CD4-positive, alpha-beta T cell treated with Interleukin-15 for 1 hour (primary cell): ENCODE data around the gene NPFFR1.
A peak's percentile ranks its signal among the peaks of the same experiment; 100 is the strongest.
"Not testable (repeated sequence)": the region's sequence is repeated elsewhere in the genome, so short reads cannot be mapped to it uniquely, and the experiment has no call there.

Source experiments
- DNase-seq: peaks from one replicate; pipeline ENCODE4 v3.0.0-alpha.2; 2020

NPFFR1 gene

GRCh38 chr10:70284542-70285475 is 1.0 kb upstream of the NPFFR1 start:
- DNase-seq = no peak

- DNase-seq = no peak
These were observed 746 bp downstream of the NPFFR1 start for GRCh38 chr10:70283071-70283444.

GRCh38 chr10:70281609-70282008 is 2.2 kb downstream of the NPFFR1 start:
- no peak for DNase-seq

GRCh38 chr10:70280099-70280498 is 3.7 kb downstream of the NPFFR1 start:
- DNase-seq = no peak

GRCh38 chr10:70277396-70278030 is 6.3 kb downstream of the NPFFR1 start:
- no peak for DNase-seq

- DNase-seq = no peak
These were observed 9.2 kb downstream of the NPFFR1 start for GRCh38 chr10:70274643-70275042.

- DNase-seq = no peak
These were observed 10.9 kb downstream of the NPFFR1 start for GRCh38 chr10:70272925-70273316.

GRCh38 chr10:70271996-70272924 is 11.5 kb downstream of the NPFFR1 start:
- DNase-seq = no peak

- DNase-seq = no peak
These were observed 12.9 kb downstream of the NPFFR1 start for GRCh38 chr10:70270952-70271351.

- no peak for DNase-seq
These were observed 14.1 kb downstream of the NPFFR1 start for GRCh38 chr10:70269741-70270140.

GRCh38 chr10:70268376-70268775 is 15.4 kb downstream of the NPFFR1 start:
- DNase-seq = no peak

GRCh38 chr10:70267161-70267933 is 16.5 kb downstream of the NPFFR1 start:
- peak; percentile 26 for DNase-seq

GRCh38 chr10:70266701-70267100 is 17.1 kb downstream of the NPFFR1 start:
- no peak for DNase-seq

GRCh38 chr10:70266056-70266455 is 17.7 kb downstream of the NPFFR1 start:
- DNase-seq = no peak

GRCh38 chr10:70265032-70265689 is 18.6 kb downstream of the NPFFR1 start:
- DNase-seq = no peak

GRCh38 chr10:70260734-70261133 is 23.1 kb downstream of the NPFFR1 start:
- no peak for DNase-seq

GRCh38 chr10:70260259-70260658 is 23.5 kb downstream of the NPFFR1 start:
- DNase-seq = no peak

GRCh38 chr10:70258216-70258615 is 25.6 kb downstream of the NPFFR1 start:
- DNase-seq = no peak

GRCh38 chr10:70257816-70258215 is 26.0 kb downstream of the NPFFR1 start:
- not testable (repeated sequence) for DNase-seq

- DNase-seq = no peak
These were observed 27.3 kb downstream of the NPFFR1 start for GRCh38 chr10:70256463-70256862.
